ENCODE results near the gene SPATS1. TPM values are rescaled to one million over a fixed set of nuclear protein-coding genes. Genes with fewer than 3 reads are reported as not detected.

Gene SPATS1
- polyA plus RNA-seq, 3 donors, result not detected

DNA sequence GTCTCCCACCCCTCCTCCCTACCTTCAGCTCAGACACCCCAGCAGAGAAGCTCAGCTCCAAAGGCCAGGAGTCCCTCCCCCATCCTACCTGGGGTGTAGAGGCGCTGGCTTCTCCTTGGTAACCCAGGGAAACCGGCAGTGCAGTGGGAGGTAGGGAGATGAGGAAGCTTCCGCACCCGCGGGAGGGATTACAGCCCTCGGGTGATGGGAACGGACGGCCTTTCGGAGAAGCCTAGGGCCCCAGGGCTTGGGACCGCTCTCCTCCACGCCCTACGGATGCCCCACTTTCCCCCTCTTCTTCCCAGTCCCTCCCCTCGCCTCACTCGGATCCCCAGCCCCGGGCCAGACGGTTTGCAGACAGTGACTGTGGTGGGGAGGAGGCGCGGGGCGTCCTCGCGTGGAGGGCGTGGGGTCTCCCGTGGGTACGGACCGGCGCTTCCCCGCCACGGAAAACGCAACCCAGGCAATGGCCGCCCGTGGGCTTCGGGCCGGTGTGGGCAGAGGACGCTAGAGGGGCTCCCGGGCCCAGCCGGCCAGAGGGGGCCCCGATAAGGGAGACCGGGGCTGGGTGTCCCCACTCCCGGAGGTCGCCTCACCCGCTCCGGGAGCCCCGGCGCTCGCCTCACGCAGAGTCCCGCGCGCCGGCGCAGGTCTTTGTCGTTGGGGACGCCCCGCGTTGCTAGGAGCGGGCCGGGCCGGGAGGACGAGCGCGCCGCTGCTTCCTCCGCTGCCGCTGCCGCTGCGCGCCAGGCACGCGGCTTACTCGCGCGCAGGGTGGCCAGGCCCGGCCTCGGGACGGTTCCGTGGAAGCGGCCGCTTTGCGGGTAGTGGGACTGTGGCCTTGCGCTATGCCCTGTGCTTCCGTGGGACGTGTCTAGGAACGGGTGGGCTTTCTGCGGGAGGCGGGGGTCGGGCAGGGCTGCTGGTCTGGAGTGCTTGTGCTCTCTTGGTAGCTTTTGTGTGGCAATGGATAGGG lies 45.1 kb upstream of the SPATS1 start:
- Mint-ChIP-seq H3K27ac (no peak overlapping the region), H3K36me3 (peaks cover 33% of the 10 kb centered on the region in 2 donors), H3K4me3 (peak overlapping the region; percentile 31 to 82), H3K4me1 (peaks cover 25% of the 10 kb centered on the region), H3K9me3 (peaks cover 0 to 8% (median 3%) of the 10 kb centered on the region in 7 donors), H3K27me3 (ENCODE audit: low read depth in 3 of 3) (peaks cover 46 to 66% (median 54%) of the 10 kb centered on the region in 3 donors)
- 1% methylated on average over 72 of the region's 86 CpGs for WGBS (ENCODE audit: insufficient coverage)
- Histone ChIP-seq H3K27me3 (ENCODE audit: control insufficient read depth in 2 of 2, insufficient read depth in 2 of 2, low read length in 2 of 2) (peaks cover 23 to 43% of the 10 kb centered on the region in 2 donors), H3K4me3 (replicated peaks in 1 of 3; ENCODE audit: low read depth in 2 of 3, low read length in 3 of 3) (peak overlapping the region in 1 of 3 experiments; percentile 43), H3K9ac (ENCODE audit: insufficient read depth, low read length, poor library complexity, severe bottlenecking) (no peak overlapping the region), H3K9me3 (replicated peaks in 1 of 2; ENCODE audit: control insufficient read depth in 1 of 2, insufficient read depth in 1 of 2, low read length in 2 of 2) (peaks cover 0 to 5% of the 10 kb centered on the region in 2 donors), H2AFZ (ENCODE audit: insufficient read depth, low read depth, low read length, poor library complexity, severe bottlenecking) (no peak overlapping the region), H4K20me1 (ENCODE audit: insufficient read depth, low read length) (no peaks in the 10 kb centered on the region), H3K27ac (ENCODE audit: low read depth in 1 of 2, low read length in 2 of 2) (no peak overlapping the region), H3K79me2 (ENCODE audit: insufficient read depth, low read length) (no peaks in the 10 kb centered on the region), H3K4me1 (ENCODE audit: control insufficient read depth in 1 of 2, insufficient read depth in 2 of 2, low read length in 2 of 2) (peaks cover 9 to 15% of the 10 kb centered on the region in 2 donors), H3K36me3 (replicated peaks in 1 of 2; ENCODE audit: control insufficient read depth in 1 of 2, insufficient read depth in 2 of 2, low read length in 2 of 2) (peaks cover 21 to 27% of the 10 kb centered on the region in 2 donors), H3K4me2 (replicated peaks; ENCODE audit: extremely low read depth, low read length, poor library complexity, severe bottlenecking) (peak overlapping the region; percentile 64)
- intact Hi-C loops (cut with micrococcal nuclease), result no loop called here
- TF ChIP-seq, protein P1, sequence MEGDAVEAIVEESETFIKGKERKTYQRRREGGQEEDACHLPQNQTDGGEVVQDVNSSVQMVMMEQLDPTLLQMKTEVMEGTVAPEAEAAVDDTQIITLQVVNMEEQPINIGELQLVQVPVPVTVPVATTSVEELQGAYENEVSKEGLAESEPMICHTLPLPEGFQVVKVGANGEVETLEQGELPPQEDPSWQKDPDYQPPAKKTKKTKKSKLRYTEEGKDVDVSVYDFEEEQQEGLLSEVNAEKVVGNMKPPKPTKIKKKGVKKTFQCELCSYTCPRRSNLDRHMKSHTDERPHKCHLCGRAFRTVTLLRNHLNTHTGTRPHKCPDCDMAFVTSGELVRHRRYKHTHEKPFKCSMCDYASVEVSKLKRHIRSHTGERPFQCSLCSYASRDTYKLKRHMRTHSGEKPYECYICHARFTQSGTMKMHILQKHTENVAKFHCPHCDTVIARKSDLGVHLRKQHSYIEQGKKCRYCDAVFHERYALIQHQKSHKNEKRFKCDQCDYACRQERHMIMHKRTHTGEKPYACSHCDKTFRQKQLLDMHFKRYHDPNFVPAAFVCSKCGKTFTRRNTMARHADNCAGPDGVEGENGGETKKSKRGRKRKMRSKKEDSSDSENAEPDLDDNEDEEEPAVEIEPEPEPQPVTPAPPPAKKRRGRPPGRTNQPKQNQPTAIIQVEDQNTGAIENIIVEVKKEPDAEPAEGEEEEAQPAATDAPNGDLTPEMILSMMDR (IDR thresholded peaks at IDR 0.05), result no peak
- peak in 1 of 3 donors; percentile 5 for DNase-seq

DNA sequence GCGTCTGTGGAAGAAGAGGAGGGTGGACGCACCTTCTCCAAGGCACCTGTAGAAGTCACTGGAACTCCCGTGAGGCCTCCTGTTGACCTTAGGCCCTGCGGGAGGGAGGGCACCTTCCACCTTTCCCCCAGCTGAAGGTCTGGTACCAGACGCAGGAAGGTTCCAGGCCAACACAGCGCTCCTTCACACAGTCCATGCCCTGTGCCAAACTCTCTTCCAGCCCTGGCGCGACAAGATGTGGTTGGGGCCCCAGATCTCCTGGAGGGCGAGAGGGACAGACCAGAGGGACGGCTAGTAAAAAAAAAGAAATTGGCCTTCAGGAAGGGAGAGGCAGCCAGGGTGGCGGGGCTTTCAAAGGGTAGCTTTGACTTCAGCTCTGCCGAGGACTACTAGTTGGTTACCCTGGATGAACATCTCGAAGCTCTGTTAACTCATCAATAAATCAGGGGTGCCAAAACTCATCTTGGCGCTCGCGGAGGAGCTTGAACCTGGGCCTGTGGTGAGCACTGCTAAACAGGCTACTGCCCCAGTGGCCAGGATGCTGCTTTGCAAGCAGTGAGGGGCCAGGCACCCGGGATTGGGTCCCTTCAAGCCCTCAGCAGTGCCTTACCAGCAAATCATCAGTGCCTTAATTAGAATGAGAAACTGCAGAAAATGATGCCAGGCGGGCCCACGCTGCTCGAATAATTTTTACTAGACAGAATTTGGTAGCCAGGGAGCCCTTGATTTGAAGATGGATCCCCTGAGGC lies 44.2 kb upstream of the SPATS1 start:
- Mint-ChIP-seq H3K4me1 (peaks cover 25% of the 10 kb centered on the region), H3K27me3 (ENCODE audit: low read depth in 3 of 3) (peaks cover 41 to 57% (median 50%) of the 10 kb centered on the region in 3 donors), H3K9me3 (peaks cover 0 to 8% (median 3%) of the 10 kb centered on the region in 7 donors), H3K27ac (no peak overlapping the region), H3K4me3 (peak overlapping the region in 1 of 2 donors; percentile 82), H3K36me3 (peaks cover 40 to 42% of the 10 kb centered on the region in 2 donors)
- Histone ChIP-seq H3K79me2 (ENCODE audit: insufficient read depth, low read length) (no peaks in the 10 kb centered on the region), H3K9ac (ENCODE audit: insufficient read depth, low read length, poor library complexity, severe bottlenecking) (no peak overlapping the region), H3K27ac (ENCODE audit: low read depth in 1 of 2, low read length in 2 of 2) (no peak overlapping the region), H3K27me3 (ENCODE audit: control insufficient read depth in 2 of 2, insufficient read depth in 2 of 2, low read length in 2 of 2) (peaks cover 23 to 43% of the 10 kb centered on the region in 2 donors), H3K4me2 (replicated peaks; ENCODE audit: extremely low read depth, low read length, poor library complexity, severe bottlenecking) (peak overlapping the region; percentile 64), H3K4me1 (ENCODE audit: control insufficient read depth in 1 of 2, insufficient read depth in 2 of 2, low read length in 2 of 2) (peaks cover 9 to 15% of the 10 kb centered on the region in 2 donors), H3K4me3 (replicated peaks in 1 of 3; ENCODE audit: low read depth in 2 of 3, low read length in 3 of 3) (no peak overlapping the region), H3K36me3 (replicated peaks in 1 of 2; ENCODE audit: control insufficient read depth in 1 of 2, insufficient read depth in 2 of 2, low read length in 2 of 2) (peaks cover 30 to 36% of the 10 kb centered on the region in 2 donors), H2AFZ (ENCODE audit: insufficient read depth, low read depth, low read length, poor library complexity, severe bottlenecking) (no peak overlapping the region), H4K20me1 (ENCODE audit: insufficient read depth, low read length) (no peaks in the 10 kb centered on the region), H3K9me3 (replicated peaks in 1 of 2; ENCODE audit: control insufficient read depth in 1 of 2, insufficient read depth in 1 of 2, low read length in 2 of 2) (peaks cover 0 to 5% of the 10 kb centered on the region in 2 donors)
- TF ChIP-seq, protein P1 (IDR thresholded peaks at IDR 0.05), result no peak
- 62% methylated on average over 13 of the region's 20 CpGs for WGBS (ENCODE audit: insufficient coverage)
- intact Hi-C loops (cut with micrococcal nuclease), result no loop called here
- DNase-seq, result no peak

Data from CD14-positive monocyte (primary cell).